Measurements from ENCODE around the gene HILPDA.
A peak's percentile ranks its signal among the peaks of the same experiment; 100 is the strongest.

Gene HILPDA

GRCh38 chr7:128409596-128410450, 45.9 kb upstream of the HILPDA start, which contains the start of gene IMPDH1:
IMPDH1 (minus strand) TSS chr7:128409982; CDS start chr7:128409901, 81 bp downstream.
- DNase-seq (ENCODE audit: low spot score) = peak; percentile 90
- CTCF ChIA-PET = interaction anchor here (0.6 to 1.0 kb wide), 2 partner anchors 15 to 821 kb away, joined by 5 to 6 read pairs; no protein-coding TSS in a partner anchor
- no peak for TF ChIP-seq CTCF (conservative IDR thresholded peaks at IDR 0.05; ENCODE audit: low read depth)
- peak within 1 kb of the TSS; percentile 89 for H3K27ac ChIP-seq
- POLR2A ChIA-PET (ENCODE audit: low non-redundant PET) = interaction anchor here (0.6 kb wide), 1 partner anchor 61 kb away, joined by 3 read pairs; no protein-coding TSS in a partner anchor

DNA sequence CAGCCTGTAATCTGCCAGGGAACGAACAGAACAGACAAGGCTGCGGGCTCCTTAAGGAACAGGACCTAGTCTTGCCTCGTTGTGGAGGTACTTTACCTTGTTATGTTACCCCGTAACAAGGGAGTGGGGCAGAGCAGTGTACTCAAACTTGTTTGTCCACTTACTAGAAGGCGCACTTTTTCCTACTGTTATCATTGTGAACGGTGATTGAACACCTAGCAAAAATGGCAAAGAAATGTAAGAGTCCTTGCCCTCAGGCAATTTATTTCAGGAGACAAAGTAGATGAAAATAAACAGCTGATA, 45.3 kb upstream of the HILPDA start:
- no peak for DNase-seq (ENCODE audit: low spot score)
- no peak for TF ChIP-seq CTCF (conservative IDR thresholded peaks at IDR 0.05; ENCODE audit: low read depth)
- ChIA-PET POLR2A (ENCODE audit: low non-redundant PET) (interaction anchor here (0.6 kb wide), 1 partner anchor 61 kb away, joined by 3 read pairs; no protein-coding TSS in a partner anchor), CTCF (interaction anchor here (0.6 kb wide), 1 partner anchor 822 kb away, joined by 5 read pairs; no protein-coding TSS in a partner anchor)
- H3K27ac ChIP-seq = peak overlapping the region; percentile 89

DNA sequence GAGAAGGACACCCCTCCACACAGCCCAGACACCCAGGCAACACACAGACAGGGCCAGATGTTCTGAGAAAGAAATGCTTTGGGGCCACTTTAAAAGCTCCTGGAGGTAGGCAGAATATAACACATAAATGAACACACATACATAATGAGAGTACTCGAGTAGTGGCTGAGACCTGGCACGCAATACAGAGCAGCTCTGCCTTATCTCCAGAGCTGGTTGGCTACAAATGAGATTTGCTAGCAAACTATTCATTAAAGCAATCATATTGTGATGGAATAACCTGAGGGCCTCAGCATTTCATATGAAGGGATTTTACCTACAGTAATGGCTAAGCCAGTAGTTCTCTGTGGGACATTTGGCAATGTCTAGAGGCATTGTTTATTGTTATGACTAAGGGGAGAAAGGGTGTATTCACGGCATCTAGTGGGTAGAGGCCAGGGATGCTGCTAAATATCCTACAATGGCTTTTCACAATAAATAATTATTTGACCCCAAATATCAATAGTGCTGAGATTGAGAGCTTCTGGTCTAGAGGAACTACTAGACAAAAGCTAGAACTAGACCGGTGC, 40.4 kb upstream of the HILPDA start:
- no peak for DNase-seq (ENCODE audit: low spot score)
- CTCF ChIA-PET = no interaction called here
- TF ChIP-seq CTCF (conservative IDR thresholded peaks at IDR 0.05; ENCODE audit: low read depth) = no peak
- H3K27ac ChIP-seq = no peak overlapping the region
- POLR2A ChIA-PET (ENCODE audit: low non-redundant PET) = no interaction called here

DNA sequence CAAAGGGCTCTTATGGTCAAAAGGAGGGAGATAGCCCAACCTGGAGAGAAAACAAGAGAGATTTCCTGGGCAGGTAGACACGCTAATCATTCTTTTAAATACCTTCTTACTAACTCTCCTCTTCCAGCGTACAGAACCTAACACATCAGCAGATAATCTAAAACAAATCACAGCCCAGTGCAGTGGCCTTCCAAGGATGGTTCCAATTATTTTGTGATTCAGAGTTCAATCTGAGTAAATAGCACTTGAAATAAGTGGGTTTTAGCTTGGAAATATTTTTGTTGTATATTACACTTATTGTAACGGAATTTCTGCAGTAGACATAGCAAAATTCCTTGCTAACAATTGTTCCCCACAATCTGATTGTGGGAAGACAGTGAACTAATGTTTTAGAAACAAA, 38.6 kb upstream of the HILPDA start:
- no peak for TF ChIP-seq CTCF (conservative IDR thresholded peaks at IDR 0.05; ENCODE audit: low read depth)
- CTCF ChIA-PET = no interaction called here
- POLR2A ChIA-PET (ENCODE audit: low non-redundant PET) = interaction anchor here (0.6 kb wide), 1 partner anchor 357 kb away, joined by 9 read pairs; no protein-coding TSS in a partner anchor
- H3K27ac ChIP-seq = no peak overlapping the region
- DNase-seq (ENCODE audit: low spot score) = no peak

DNA sequence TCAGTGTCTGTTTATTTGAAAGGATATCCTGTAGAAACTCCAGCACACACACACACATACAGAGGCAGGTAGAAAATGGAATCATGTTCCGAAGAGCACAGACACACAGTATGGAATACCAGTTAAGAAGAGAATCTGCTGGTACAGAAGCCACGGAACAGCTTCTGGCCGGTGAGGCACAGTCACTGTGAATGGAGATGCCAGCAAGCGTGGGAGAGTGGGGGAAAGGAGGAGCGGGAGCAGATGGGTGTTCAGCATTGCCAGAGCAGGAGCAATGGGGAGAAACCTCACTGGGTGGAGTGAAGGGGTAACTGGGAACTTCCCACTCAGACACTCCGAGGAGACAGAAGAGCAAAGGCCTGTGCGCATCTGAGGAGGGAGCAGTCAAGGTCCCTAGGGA, 36.4 kb upstream of the HILPDA start:
- CTCF ChIA-PET = interaction anchor here (0.7 to 1.3 kb wide), 2 partner anchors 8 to 36 kb away, joined by 3 to 4 read pairs; partner anchors contain the start of gene HILPDA
- POLR2A ChIA-PET (ENCODE audit: low non-redundant PET) = no interaction called here
- no peak for DNase-seq (ENCODE audit: low spot score)
- no peak for TF ChIP-seq CTCF (conservative IDR thresholded peaks at IDR 0.05; ENCODE audit: low read depth)
- H3K27ac ChIP-seq = no peak overlapping the region

DNA sequence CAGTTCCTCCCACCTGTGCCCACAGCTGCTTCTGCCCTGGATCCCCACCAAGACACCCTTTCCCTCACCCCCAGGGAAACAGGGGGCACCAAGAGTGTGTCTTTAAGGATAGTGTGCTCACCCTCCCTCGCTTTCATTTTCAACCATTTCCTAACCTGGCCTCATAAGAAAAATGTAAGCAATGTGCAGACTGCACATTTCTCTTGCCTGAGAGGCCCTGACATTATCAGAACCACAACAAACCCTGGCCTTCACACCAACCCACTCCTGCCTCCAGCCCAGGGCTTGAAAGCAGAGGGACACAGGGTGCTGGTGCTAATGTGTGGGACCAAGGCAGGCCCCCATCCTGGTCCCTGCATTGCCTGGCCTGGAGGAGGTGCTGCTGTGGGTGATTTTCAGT, 34.9 kb upstream of the HILPDA start:
- ChIA-PET CTCF (interaction anchor here (1.3 kb wide), 1 partner anchor 35 kb away, joined by 4 read pairs; the partner anchor contains the start of gene HILPDA), POLR2A (ENCODE audit: low non-redundant PET) (no interaction called here)
- H3K27ac ChIP-seq = no peak overlapping the region
- TF ChIP-seq CTCF (conservative IDR thresholded peaks at IDR 0.05; ENCODE audit: low read depth) = no peak
- no peak for DNase-seq (ENCODE audit: low spot score)

All from RWPE1 (cell line).